H1 (cell line): ENCODE measurements around the gene RHCG. TPM values are rescaled to one million over a fixed set of nuclear protein-coding genes. Genes with fewer than 3 reads are reported as not detected.

Source experiments
- CTCF ChIA-PET: fragments of 300-600 bp; sonication (Branson Sonifier 250); formaldehyde crosslinking; loops from one replicate; lab custom pipeline; 2021; ENCODE audit not compliant: partially characterized antibody; lab: Charles Lee
- POLR2A ChIA-PET: fragments of 300-600 bp; sonication (Branson Sonifier 250); formaldehyde crosslinking; loops from one replicate; lab custom pipeline; 2021; ENCODE audit warnings: inconsistent platforms; ENCODE audit not compliant: partially characterized antibody; lab: Charles Lee
- DNase-seq, 2 experiments: peaks; one replicate each; pipeline versions ENCODE4 v3.0.0 to v3.0.0-alpha.2; 2010 to 2022; ENCODE audit warnings: low spot score in 2 of 2, low read depth in 1 of 2, mixed read lengths in 1 of 2
- FAIRE-seq: peaks from 2 replicates; lab custom pipeline; 2011; peaks lifted over from hg19 to GRCh38; lab: Jason Lieb, UNC
- H2AFZ ChIP-seq: 2 replicates; pipeline ENCODE4 v1.8.1; 2012; ENCODE audit warnings: low read length, inconsistent platforms
- H2AK5ac ChIP-seq: 2 replicates; pipeline ENCODE4 v1.6.1; 2013; ENCODE audit warnings: low read depth, low read length
- H2BK120ac ChIP-seq: replicated peaks from 2 replicates; pipeline ENCODE3; 2013; ENCODE audit warnings: low read depth, low read length, inconsistent platforms
- H2BK12ac ChIP-seq: 2 replicates; pipeline ENCODE4 v1.6.1; 2013; ENCODE audit warnings: low read depth, low read length
- H2BK15ac ChIP-seq: 2 replicates; pipeline ENCODE4 v1.6.1; 2013; ENCODE audit warnings: low read length
- H2BK20ac ChIP-seq: 2 replicates; pipeline ENCODE4 v1.6.1; 2013; ENCODE audit warnings: low read length
- H2BK5ac ChIP-seq: 2 replicates; pipeline ENCODE4 v1.6.1; 2013; ENCODE audit warnings: low read depth, low read length
- H3K14ac ChIP-seq: 2 replicates; pipeline ENCODE4 v1.6.1; 2013; ENCODE audit warnings: inconsistent platforms; ENCODE audit not compliant: insufficient read length
- H3K18ac ChIP-seq: 2 replicates; pipeline ENCODE4 v1.6.1; 2013; ENCODE audit warnings: low read length; ENCODE audit errors: extremely low read depth
- H3K23ac ChIP-seq: 2 replicates; pipeline ENCODE4 v1.6.1; 2013; ENCODE audit warnings: inconsistent platforms; ENCODE audit not compliant: insufficient read length
- H3K23me2 ChIP-seq: 2 replicates; pipeline ENCODE4 v1.6.1; 2013; ENCODE audit warnings: low read depth, low read length
- H3K27ac ChIP-seq: 2 replicates; pipeline ENCODE4 v1.6.1; 2011; ENCODE audit warnings: low read depth, low read length, inconsistent platforms
- H3K27me3 ChIP-seq, 4 experiments: replicated peaks in 1 of 4; 1 replicate in 1 of 4; 2 replicates in 3 of 4; pipeline versions ENCODE4 v1.6.1 to v1.8.1; 2011 to 2013; ENCODE audit warnings: low read length in 3 of 4, mild to moderate bottlenecking in 3 of 4, inconsistent platforms in 2 of 4, mixed read lengths in 2 of 4, moderate library complexity in 1 of 4; ENCODE audit not compliant: control insufficient read depth in 3 of 4, insufficient read depth in 3 of 4; ENCODE audit errors: extremely low read depth in 1 of 4
- H3K36me3 ChIP-seq, 4 experiments: 2 replicates each; pipeline versions ENCODE4 v1.6.1 to v1.8.1; 2011 to 2013; ENCODE audit warnings: mild to moderate bottlenecking in 4 of 4, low read length in 3 of 4, moderate library complexity in 2 of 4, control low read depth in 1 of 4, inconsistent platforms in 1 of 4; ENCODE audit not compliant: insufficient read depth in 4 of 4, control insufficient read depth in 2 of 4
- H3K4ac ChIP-seq: replicated peaks from 2 replicates; pipeline ENCODE3; 2013; ENCODE audit warnings: low read length, low read depth, mixed read lengths, inconsistent platforms; ENCODE audit not compliant: insufficient read length
- H3K4me1 ChIP-seq, 4 experiments: replicated peaks in 1 of 4; 1 replicate in 1 of 4; 2 replicates in 3 of 4; pipeline versions ENCODE4 v1.6.1 to v1.8.1; 2011 to 2013; ENCODE audit warnings: low read length in 3 of 4, inconsistent platforms in 2 of 4, mixed read lengths in 1 of 4; ENCODE audit not compliant: insufficient read depth in 4 of 4, control insufficient read depth in 3 of 4
- H3K4me2 ChIP-seq, 2 experiments: 2 replicates each; pipeline versions ENCODE4 v1.6.1 to v1.8.1; 2011 to 2013; ENCODE audit warnings: low read depth in 2 of 2, low read length in 2 of 2, control low read depth in 1 of 2, inconsistent platforms in 1 of 2, mild to moderate bottlenecking in 1 of 2; ENCODE audit not compliant: insufficient read depth in 1 of 2
- H3K4me3 ChIP-seq, 4 experiments: fragments of 200-600, 300-600 bp in 1 of 4; sonication (generic), shearing (Covaris generic), sonication (Bioruptor Twin) in 1 of 4; 2 replicates each; pipeline versions ENCODE4 v1.5.1 to v1.8.1; 2011 to 2016; ENCODE audit warnings: low read length in 4 of 4, low read depth in 3 of 4, control low read depth in 2 of 4, inconsistent platforms in 2 of 4, mild to moderate bottlenecking in 2 of 4, mixed read lengths in 1 of 4, moderate library complexity in 1 of 4; ENCODE audit not compliant: insufficient read depth in 2 of 4; ENCODE audit errors: extremely low read depth in 1 of 4
- H3K56ac ChIP-seq: replicated peaks from 2 replicates; pipeline ENCODE3; 2013; ENCODE audit warnings: low read depth, mild to moderate bottlenecking, mixed read lengths, low read length, inconsistent platforms; ENCODE audit not compliant: insufficient read length
- H3K79me1 ChIP-seq: 2 replicates; pipeline ENCODE4 v1.6.1; 2013; ENCODE audit warnings: low read depth, low read length, control low read depth
- H3K79me2 ChIP-seq, 2 experiments: 2 replicates each; pipeline versions ENCODE4 v1.6.1 to v1.8.1; 2012 to 2013; ENCODE audit warnings: low read length in 2 of 2, mild to moderate bottlenecking in 2 of 2, inconsistent platforms in 1 of 2; ENCODE audit not compliant: insufficient read depth in 2 of 2, control insufficient read depth in 1 of 2
- H3K9ac ChIP-seq, 4 experiments: replicated peaks in 1 of 4; 1 replicate in 1 of 4; 2 replicates in 3 of 4; pipeline versions ENCODE4 v1.6.1 to v1.8.1; 2011 to 2013; ENCODE audit warnings: low read depth in 3 of 4, low read length in 3 of 4, control low read depth in 2 of 4, mild to moderate bottlenecking in 2 of 4, moderate library complexity in 2 of 4, inconsistent platforms in 1 of 4; ENCODE audit errors: extremely low read depth in 1 of 4
- H3K9me3 ChIP-seq, 2 experiments: 2 replicates each; pipeline versions ENCODE4 v1.6.1 to v1.8.1; 2012 to 2013; ENCODE audit warnings: mild to moderate bottlenecking in 2 of 2, moderate library complexity in 2 of 2, control low read depth in 1 of 2, inconsistent platforms in 1 of 2, low read depth in 1 of 2, low read length in 1 of 2, mixed read lengths in 1 of 2; ENCODE audit not compliant: insufficient read depth in 2 of 2
- H4K20me1 ChIP-seq, 2 experiments: replicated peaks in 1 of 2; 2 replicates each; pipeline versions ENCODE3 to v1.8.1; 2011 to 2013; ENCODE audit warnings: inconsistent platforms in 2 of 2, low read length in 2 of 2, mild to moderate bottlenecking in 1 of 2; ENCODE audit not compliant: insufficient read depth in 2 of 2, control insufficient read depth in 1 of 2
- H4K5ac ChIP-seq: 2 replicates; pipeline ENCODE4 v1.6.1; 2013; ENCODE audit warnings: low read length, low read depth, mixed read lengths, inconsistent platforms; ENCODE audit not compliant: insufficient read length
- H4K8ac ChIP-seq: 2 replicates; pipeline ENCODE4 v1.8.0; 2013; ENCODE audit warnings: mild to moderate bottlenecking, moderate library complexity, low read length, inconsistent platforms; ENCODE audit not compliant: insufficient read depth; ENCODE audit errors: extremely low read depth
- H4K91ac ChIP-seq: replicated peaks from 2 replicates; pipeline ENCODE3; 2013; ENCODE audit warnings: low read length, mixed read lengths, inconsistent platforms; ENCODE audit not compliant: insufficient read length
- BRCA1 ChIP-seq: IDR thresholded peaks from 2 replicates; pipeline ENCODE4 v1.6.1; 2012; ENCODE audit warnings: low read depth, low read length, improper control_type of control experiment
- POLR2A ChIP-seq, 2 experiments: IDR thresholded peaks; 1 replicate in 1 of 2; 2 replicates in 1 of 2; pipeline ENCODE4 v1.6.1; 2011; ENCODE audit warnings: low read depth in 2 of 2, low read length in 2 of 2, mild to moderate bottlenecking in 2 of 2; ENCODE audit errors: control extremely low read depth in 1 of 2
- RXRA ChIP-seq: IDR thresholded peaks from 2 replicates; pipeline ENCODE4 v1.6.1; 2011; ENCODE audit warnings: low read depth, mild to moderate bottlenecking, low read length, moderate library complexity; ENCODE audit not compliant: insufficient read depth
- SP1 ChIP-seq: IDR thresholded peaks from 2 replicates; pipeline ENCODE4 v1.6.1; 2011; ENCODE audit warnings: low read depth, low read length
- WGBS, 2 experiments: shearing (Covaris generic) in 1 of 2; methylation state at CpG; one replicate each; pipeline versions ENCODE4 v1.1.6 to v1.1.7; 2013 to 2015; ENCODE audit warnings: low lambda C conversion rate in 2 of 2, mixed read lengths in 2 of 2, inconsistent platforms in 1 of 2, low coverage in 1 of 2, missing lambda C conversion rate in 1 of 2; ENCODE audit not compliant: insufficient replicate concordance in 2 of 2, insufficient coverage in 1 of 2, insufficient read length in 1 of 2; ENCODE audit errors: extremely low coverage in 1 of 2, missing lambda C conversion rate in 1 of 2; 5-methylcytosine and 5-hydroxymethylcytosine counted together
- polyA plus RNA-seq, 7 experiments: library from polyadenylated mRNA; depleted of rRNA in 3 of 7; stranded (reverse) in 5 of 7; unstranded in 2 of 7; fragments of >200 nt in 5 of 7; fragments of 200-250 nt in 2 of 7; gene quantifications; 1 replicate in 5 of 7; 2 replicates in 1 of 7; 4 replicates in 1 of 7; pipeline versions ENCODE4 v1.2.1 to v1.2.3, GENCODE V29; 2011 to 2013; ENCODE audit warnings: missing spikeins in 2 of 7, mixed read lengths in 2 of 7
- total RNA-seq: library from RNA; stranded (reverse); fragmentation: NEBNext Ultra II Directional; extraction: Animal tissue kit (Norgen Biotek cat#: 25700); gene quantifications from 2 replicates; pipeline ENCODE4 v1.2.1, GENCODE V29; 2021
- TF ChIP-seq, protein P1 (sequence below): IDR thresholded peaks from 2 replicates; pipeline ENCODE4 v1.6.1; 2012; ENCODE audit warnings: inconsistent platforms

The RHCG gene
- total and polyA plus RNA-seq, 2 of the 8 experiments (the other 6 are each of a cell fraction or from before 2014, with no cell fraction given) = 0.68 TPM; not detected in 1

DNA sequence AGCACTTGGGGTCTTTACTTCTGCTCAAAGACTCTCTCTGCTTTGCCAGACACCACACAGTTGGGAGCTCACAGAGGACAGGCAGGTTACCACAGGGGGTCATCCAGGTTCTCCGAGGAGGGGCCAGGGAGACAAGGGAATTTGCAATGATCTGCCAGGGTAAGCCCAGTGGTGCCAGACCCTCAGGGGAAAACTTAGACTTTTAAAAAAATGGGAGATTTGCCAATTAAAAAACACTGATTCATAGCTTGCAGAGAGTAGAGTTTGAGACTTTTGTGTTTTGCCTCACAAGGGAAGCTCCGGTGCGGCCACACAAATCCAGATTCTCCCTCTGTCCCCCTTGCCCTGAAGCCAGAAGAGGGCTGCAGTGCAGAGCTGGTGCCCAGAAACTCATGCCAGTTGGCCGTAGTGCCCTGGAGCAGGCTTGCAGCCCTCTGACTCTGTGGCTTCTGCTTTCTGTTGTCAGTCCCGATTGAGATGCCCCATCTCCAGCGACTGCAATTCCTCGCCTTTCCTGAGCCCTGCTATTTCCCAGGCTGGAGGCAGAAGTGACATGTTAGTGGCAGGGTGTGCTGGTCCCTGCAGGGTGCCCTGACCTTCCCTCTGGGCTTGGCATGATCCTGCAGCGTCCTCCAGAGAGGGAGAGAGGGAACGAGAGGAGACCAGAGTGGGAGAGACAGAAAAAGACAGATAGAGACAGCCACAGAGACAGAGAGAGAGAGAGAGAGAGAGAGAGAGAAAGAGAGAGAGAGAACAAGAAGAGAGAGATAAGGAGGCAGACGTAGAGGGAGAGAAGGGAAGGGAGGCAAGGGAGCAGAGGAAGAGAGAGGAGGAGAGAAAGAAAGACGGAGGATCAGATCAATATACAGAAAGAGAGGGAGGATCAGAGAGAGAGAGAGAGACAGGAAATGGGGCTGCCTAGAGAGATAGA is 46.0 kb downstream of the RHCG start:
- H4K20me1 ChIP-seq = no peaks in the 10 kb centered on the region
- no peak for FAIRE-seq
- H2BK120ac ChIP-seq = no peak overlapping the region
- no peak overlapping the region for H3K4me3 ChIP-seq
- DNase-seq = peak in 1 of 2 experiments; percentile 45
- H3K4me2 ChIP-seq = no peak overlapping the region
- H3K4me1 ChIP-seq = peaks cover 0 to 11% (median 5%) of the 10 kb centered on the region in 4 experiments; a peak in 6 of 7 replicates
- H2BK15ac ChIP-seq = no peak overlapping the region; the same call in 1 of the 2 replicates
- CTCF ChIA-PET = interaction anchor here (0.6 to 14.8 kb wide), 10 partner anchors 8 to 479 kb away, joined by 3 to 518 read pairs (median 6); no protein-coding TSS in a partner anchor
- no peaks in the 10 kb centered on the region for H3K79me1 ChIP-seq
- no peak overlapping the region for H2AK5ac ChIP-seq
- H2AFZ ChIP-seq = no peak overlapping the region
- H3K9me3 ChIP-seq = no peaks in the 10 kb centered on the region
- no peaks in the 10 kb centered on the region for H3K23me2 ChIP-seq
- H4K8ac ChIP-seq = peak overlapping the region; percentile 51; the same call in 1 of the 2 replicates
- H3K79me2 ChIP-seq = no peaks in the 10 kb centered on the region
- no peak overlapping the region for H3K56ac ChIP-seq
- peaks cover 0 to 2% (median 0%) of the 10 kb centered on the region in 4 experiments; a peak in 3 of 7 replicates for H3K27me3 ChIP-seq
- H3K4ac ChIP-seq = no peak overlapping the region
- no peak overlapping the region for H2BK20ac ChIP-seq
- H3K9ac ChIP-seq = no peak overlapping the region
- H2BK12ac ChIP-seq = peak overlapping the region; percentile 68; the same call in 1 of the 2 replicates
- peak overlapping the region; percentile 25 for H4K91ac ChIP-seq
- H3K14ac ChIP-seq = no peak overlapping the region
- POLR2A ChIA-PET = interaction anchor here (1.3 kb wide), 1 partner anchor 9 kb away, joined by 5 read pairs; no protein-coding TSS in a partner anchor
- no peak for TF ChIP-seq RXRA
- no peak for TF ChIP-seq BRCA1
- TF ChIP-seq POLR2A (IDR thresholded peaks at IDR 0.05; ENCODE audit: control extremely low read depth in 1 of 2, low read depth in 2 of 2, low read length in 2 of 2) = no peak
- TF ChIP-seq, protein P1, sequence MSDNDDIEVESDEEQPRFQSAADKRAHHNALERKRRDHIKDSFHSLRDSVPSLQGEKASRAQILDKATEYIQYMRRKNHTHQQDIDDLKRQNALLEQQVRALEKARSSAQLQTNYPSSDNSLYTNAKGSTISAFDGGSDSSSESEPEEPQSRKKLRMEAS = no peak
- no peak for TF ChIP-seq SP1
- H3K36me3 ChIP-seq = no peaks in the 10 kb centered on the region
- H4K5ac ChIP-seq = no peak overlapping the region
- 75% methylated on average over 11 of the region's 11 CpGs; no CpG with 5 or more reads in 1 of the 2 experiments for WGBS, 2 experiments
- no peak overlapping the region for H3K23ac ChIP-seq
- no peak overlapping the region for H2BK5ac ChIP-seq
- H3K18ac ChIP-seq = peak overlapping the region; percentile 60; the same call in 1 of the 2 replicates
- no peak overlapping the region for H3K27ac ChIP-seq
